ENCODE data around the gene TTC28. TPM values are rescaled to one million over a fixed set of nuclear protein-coding genes. Genes with fewer than 3 reads are reported as not detected.
"Not testable (repeated sequence)": the region's sequence is repeated elsewhere in the genome, so short reads cannot be mapped to it uniquely, and the experiment has no call there.

Gene TTC28
- total RNA-seq, 2 donors from 2014 or later: 29.2 to 74.6 TPM

- WGBS: 90% methylated on average over 4 of the region's 4 CpGs
- H3K4me1 ChIP-seq (replicated peaks); H3K27me3 ChIP-seq (replicated peaks; ENCODE audit: insufficient read depth); intact Hi-C loops (cut with DNase I); H3K9me3 ChIP-seq; DNase-seq (ENCODE audit: low spot score); H3K4me3 ChIP-seq; H3K27ac ChIP-seq; H3K36me3 ChIP-seq: not testable (repeated sequence)
Measured at GRCh38 chr22:28682966-28683365, 3.3 kb upstream of the TTC28 start.

- H3K9me3 ChIP-seq; intact Hi-C loops (cut with DNase I); H3K4me1 ChIP-seq (replicated peaks); H3K36me3 ChIP-seq; DNase-seq (ENCODE audit: low spot score); H3K27ac ChIP-seq; H3K27me3 ChIP-seq (replicated peaks; ENCODE audit: insufficient read depth); H3K4me3 ChIP-seq: not testable (repeated sequence)
- WGBS: 72% methylated on average over 5 of the region's 5 CpGs
Measured at GRCh38 chr22:28680813-28681490, 1.3 kb upstream of the TTC28 start.

GRCh38 chr22:28678778-28679610 is 646 bp downstream of the TTC28 start:
- H3K9me3 ChIP-seq; H3K27me3 ChIP-seq (replicated peaks; ENCODE audit: insufficient read depth); DNase-seq (ENCODE audit: low spot score); H3K4me1 ChIP-seq (replicated peaks); intact Hi-C loops (cut with DNase I); H3K36me3 ChIP-seq: not testable (repeated sequence)
- Histone ChIP-seq H3K4me3 (peak overlapping the region; percentile 75 to 78), H3K27ac (peak overlapping the region; percentile 62 to 63)
- WGBS: 12% methylated on average over 45 of the region's 58 CpGs

- 84% methylated on average over 7 of the region's 7 CpGs for WGBS
- H3K27ac ChIP-seq; H3K4me3 ChIP-seq; H3K4me1 ChIP-seq (replicated peaks); H3K27me3 ChIP-seq (replicated peaks; ENCODE audit: insufficient read depth); H3K36me3 ChIP-seq; DNase-seq (ENCODE audit: low spot score); H3K9me3 ChIP-seq; intact Hi-C loops (cut with DNase I): not testable (repeated sequence)
Measured at GRCh38 chr22:28678170-28678569, 1.5 kb downstream of the TTC28 start.

- Histone ChIP-seq H3K27me3 (replicated peaks; ENCODE audit: insufficient read depth) (no peaks in the 10 kb centered on the region), H3K27ac (no peak overlapping the region), H3K36me3 (no peaks in the 10 kb centered on the region), H3K4me1 (replicated peaks) (no peaks in the 10 kb centered on the region), H3K4me3 (no peak overlapping the region), H3K9me3 (no peaks in the 10 kb centered on the region)
- intact Hi-C loops (cut with DNase I): no loop called here
- DNase-seq (ENCODE audit: low spot score): no peak
- TF ChIP-seq CTCF (IDR thresholded peaks at IDR 0.05): no peak
- TF ChIP-seq POLR2A (IDR thresholded peaks at IDR 0.05): no peak
- no peak for TF ChIP-seq POLR2AphosphoS5 (IDR thresholded peaks at IDR 0.05)
- 68% methylated on average over 3 of the region's 3 CpGs for WGBS
Measured at GRCh38 chr22:28674121-28674563, 5.5 kb downstream of the TTC28 start.

- no peak for DNase-seq (ENCODE audit: low spot score)
- no peak overlapping the region for H3K27ac ChIP-seq
Measured at GRCh38 chr22:28670756-28671155, 8.9 kb downstream of the TTC28 start.

More at GRCh38 chr22:28670756-28671155, 8.9 kb downstream of the TTC28 start:
- TF ChIP-seq POLR2A (IDR thresholded peaks at IDR 0.05) (no peak), CTCF (IDR thresholded peaks at IDR 0.05) (no peak), POLR2AphosphoS5 (IDR thresholded peaks at IDR 0.05) (no peak)
- H3K36me3 ChIP-seq: no peaks in the 10 kb centered on the region
- H3K4me1 ChIP-seq (replicated peaks): no peaks in the 10 kb centered on the region
- H3K27me3 ChIP-seq (replicated peaks; ENCODE audit: insufficient read depth): no peaks in the 10 kb centered on the region
- no peak overlapping the region for H3K4me3 ChIP-seq
- intact Hi-C loops (cut with DNase I): no loop called here
- no peaks in the 10 kb centered on the region for H3K9me3 ChIP-seq
- WGBS: 93% methylated on average over 3 of the region's 3 CpGs
